GM23338 (cell line): ENCODE data around the gene EIF3F. TPM values are rescaled to one million over a fixed set of nuclear protein-coding genes. Genes with fewer than 3 reads are reported as not detected.

Source experiments
- ATAC-seq: fragments of 200-7000 bp; cut with Tn5 transposase; 3 replicates; pipeline ENCODE4 v1.9.1; 2020
- DNase-seq: peaks from one replicate; pipeline ENCODE4 v3.0.0-alpha.2; 2015; ENCODE audit warnings: low spot score
- H2AFZ ChIP-seq: fragments of 200-600 bp; sonication (generic); 2 replicates; pipeline ENCODE4 v1.8.0; 2016; ENCODE audit warnings: antibody characterized with exemption, mild to moderate bottlenecking, moderate library complexity
- H3F3A ChIP-seq: fragments of 200-600 bp; sonication (generic); replicated peaks from 2 replicates; pipeline ENCODE4 v1.8.0; 2017; ENCODE audit warnings: antibody characterized with exemption, mixed run types, low read depth
- H3K27ac ChIP-seq: fragments of 200-600 bp; sonication (generic); 2 replicates; pipeline ENCODE4 v1.6.1; 2016; ENCODE audit warnings: low read depth
- H3K27me3 ChIP-seq: fragments of 200-600 bp; sonication (generic); 2 replicates; pipeline ENCODE4 v1.8.0; 2016; ENCODE audit warnings: mild to moderate bottlenecking, mixed run types, moderate library complexity; ENCODE audit not compliant: insufficient read depth
- H3K36me3 ChIP-seq: fragments of 200-600 bp; sonication (generic); 2 replicates; pipeline ENCODE4 v1.8.0; 2016; ENCODE audit warnings: mild to moderate bottlenecking; ENCODE audit not compliant: insufficient read depth
- H3K4me1 ChIP-seq: fragments of 200-600 bp; sonication (generic); 2 replicates; pipeline ENCODE4 v1.8.0; 2016; ENCODE audit warnings: mild to moderate bottlenecking, moderate library complexity; ENCODE audit not compliant: insufficient read depth
- H3K4me2 ChIP-seq: fragments of 200-600 bp; sonication (generic); 2 replicates; pipeline ENCODE4 v1.7.1; 2017; ENCODE audit warnings: mixed run types
- H3K4me3 ChIP-seq: fragments of 200-600 bp; sonication (generic); 2 replicates; pipeline ENCODE4 v1.6.1; 2016; ENCODE audit warnings: mixed run types
- H3K79me2 ChIP-seq: fragments of 200-600 bp; sonication (generic); replicated peaks from 2 replicates; pipeline ENCODE4 v1.8.0; 2017; ENCODE audit warnings: mild to moderate bottlenecking; ENCODE audit not compliant: insufficient read depth
- H3K9me2 ChIP-seq: fragments of 200-600 bp; sonication (generic); 2 replicates; pipeline ENCODE4 v1.8.0; 2017; ENCODE audit not compliant: insufficient read depth
- H4K20me1 ChIP-seq: fragments of 200-600 bp; sonication (generic); replicated peaks from 2 replicates; pipeline ENCODE4 v1.8.0; 2017; ENCODE audit warnings: mild to moderate bottlenecking; ENCODE audit not compliant: insufficient read depth
- H3K27ac Mint-ChIP-seq: 2 replicates; pipeline ENCODE4 v1.8.0; 2020; ENCODE audit warnings: inconsistent platforms, mild to moderate bottlenecking, moderate library complexity, mixed read lengths
- H3K27me3 Mint-ChIP-seq: 3 replicates; pipeline ENCODE4 v1.8.0; 2022; ENCODE audit warnings: low read depth, mild to moderate bottlenecking, moderate library complexity, mixed read lengths, inconsistent platforms; ENCODE audit not compliant: insufficient read depth, poor library complexity
- H3K36me3 Mint-ChIP-seq: 3 replicates; pipeline ENCODE4 v1.8.0; 2021; ENCODE audit warnings: low read depth, mild to moderate bottlenecking, inconsistent platforms, moderate library complexity, mixed read lengths
- H3K4me1 Mint-ChIP-seq: 3 replicates; pipeline ENCODE4 v1.8.0; 2020; ENCODE audit warnings: mild to moderate bottlenecking, inconsistent platforms, mixed read lengths
- H3K4me3 Mint-ChIP-seq: 3 replicates; pipeline ENCODE4 v1.8.0; 2021; ENCODE audit warnings: moderate library complexity, mild to moderate bottlenecking, inconsistent platforms, mixed read lengths
- H3K9me3 Mint-ChIP-seq: 3 replicates; pipeline ENCODE4 v1.8.0; 2020; ENCODE audit warnings: moderate library complexity, mild to moderate bottlenecking, inconsistent platforms, mixed read lengths
- CREB1 ChIP-seq: fragments of 250-450 bp; sonication (Bioruptor Pico); IDR thresholded peaks from 2 replicates; pipeline ENCODE4 v1.5.0; 2020; ENCODE audit warnings: low read depth, mild to moderate bottlenecking, moderate library complexity
- CTCF ChIP-seq, 2 experiments: fragments of 200-600 bp in 1 of 2; sonication (generic) in 1 of 2; conservative IDR thresholded peaks; 2 replicates each; pipeline versions ENCODE4 v1.5.1 to v1.6.1; 2016 to 2017; ENCODE audit warnings: antibody characterized with exemption in 2 of 2, low read depth in 2 of 2, mild to moderate bottlenecking in 2 of 2, moderate library complexity in 1 of 2
- EZH2phosphoT487 ChIP-seq: fragments of 200-600 bp; sonication (generic); IDR thresholded peaks from one replicate; pipeline ENCODE4 v1.8.1; 2018; ENCODE audit warnings: antibody characterized with exemption; ENCODE audit not compliant: unreplicated experiment
- JUNB ChIP-seq: IDR thresholded peaks from one replicate; pipeline ENCODE4 v1.6.1; 2016; ENCODE audit warnings: antibody characterized with exemption; ENCODE audit not compliant: unreplicated experiment
- NANOG ChIP-seq: IDR thresholded peaks from 2 replicates; pipeline ENCODE4 v1.6.1; 2016; ENCODE audit warnings: antibody characterized with exemption, borderline replicate concordance
- POLR2AphosphoS5 ChIP-seq: IDR thresholded peaks from 2 replicates; pipeline ENCODE4 v1.6.1; 2016; ENCODE audit warnings: antibody characterized with exemption, low read depth
- STAT1 ChIP-seq: IDR thresholded peaks from one replicate; pipeline ENCODE4 v1.6.1; 2016; ENCODE audit warnings: antibody characterized with exemption; ENCODE audit not compliant: unreplicated experiment
- ZNF114 ChIP-seq: fragments of 250-450 bp; sonication (Bioruptor Pico); IDR thresholded peaks from 2 replicates; pipeline ENCODE4 v1.5.0; 2020; ENCODE audit warnings: mild to moderate bottlenecking, moderate library complexity
- ZNF331 ChIP-seq: fragments of 250-450 bp; sonication (Bioruptor Pico); IDR thresholded peaks from 2 replicates; pipeline ENCODE4 v1.5.0; 2020; ENCODE audit warnings: low read depth, mild to moderate bottlenecking, moderate library complexity
- polyA plus RNA-seq: library from polyadenylated mRNA; unstranded; fragments of >200 nt; fragmentation: Nextera tagmentation; extraction: Ambion mirVana; gene quantifications from 2 replicates; pipeline ENCODE4 v1.2.1, GENCODE V29; 2016
- total RNA-seq: library from RNA; depleted of rRNA; stranded (reverse); fragments of >200 nt; shearing (Covaris generic); gene quantifications from 2 replicates; pipeline ENCODE4 v1.2.3, GENCODE V29; 2014
- TF ChIP-seq, protein P1 (sequence below): IDR thresholded peaks from one replicate; pipeline ENCODE4 v1.6.1; 2018; ENCODE audit warnings: antibody characterized with exemption; ENCODE audit not compliant: unreplicated experiment

Gene EIF3F
- total and polyA plus RNA-seq, 2 experiments from 2014 or later = 237 to 555 TPM

GRCh38 chr11:7949934-7950333 is 37.2 kb upstream of the EIF3F start:
- H3K27ac ChIP-seq = no peak overlapping the region
- DNase-seq (no peak), ATAC-seq (no peak)
- no peak overlapping the region for H3K27ac Mint-ChIP-seq
- H4K20me1 ChIP-seq = no peaks in the 10 kb centered on the region
- no peaks in the 10 kb centered on the region for H3K4me1 ChIP-seq
- TF ChIP-seq CREB1 (CRISPR knock-in tag) (no peak), JUNB (no peak), POLR2AphosphoS5 (no peak), STAT1 (no peak), NANOG (no peak)
- TF ChIP-seq, protein P1, sequence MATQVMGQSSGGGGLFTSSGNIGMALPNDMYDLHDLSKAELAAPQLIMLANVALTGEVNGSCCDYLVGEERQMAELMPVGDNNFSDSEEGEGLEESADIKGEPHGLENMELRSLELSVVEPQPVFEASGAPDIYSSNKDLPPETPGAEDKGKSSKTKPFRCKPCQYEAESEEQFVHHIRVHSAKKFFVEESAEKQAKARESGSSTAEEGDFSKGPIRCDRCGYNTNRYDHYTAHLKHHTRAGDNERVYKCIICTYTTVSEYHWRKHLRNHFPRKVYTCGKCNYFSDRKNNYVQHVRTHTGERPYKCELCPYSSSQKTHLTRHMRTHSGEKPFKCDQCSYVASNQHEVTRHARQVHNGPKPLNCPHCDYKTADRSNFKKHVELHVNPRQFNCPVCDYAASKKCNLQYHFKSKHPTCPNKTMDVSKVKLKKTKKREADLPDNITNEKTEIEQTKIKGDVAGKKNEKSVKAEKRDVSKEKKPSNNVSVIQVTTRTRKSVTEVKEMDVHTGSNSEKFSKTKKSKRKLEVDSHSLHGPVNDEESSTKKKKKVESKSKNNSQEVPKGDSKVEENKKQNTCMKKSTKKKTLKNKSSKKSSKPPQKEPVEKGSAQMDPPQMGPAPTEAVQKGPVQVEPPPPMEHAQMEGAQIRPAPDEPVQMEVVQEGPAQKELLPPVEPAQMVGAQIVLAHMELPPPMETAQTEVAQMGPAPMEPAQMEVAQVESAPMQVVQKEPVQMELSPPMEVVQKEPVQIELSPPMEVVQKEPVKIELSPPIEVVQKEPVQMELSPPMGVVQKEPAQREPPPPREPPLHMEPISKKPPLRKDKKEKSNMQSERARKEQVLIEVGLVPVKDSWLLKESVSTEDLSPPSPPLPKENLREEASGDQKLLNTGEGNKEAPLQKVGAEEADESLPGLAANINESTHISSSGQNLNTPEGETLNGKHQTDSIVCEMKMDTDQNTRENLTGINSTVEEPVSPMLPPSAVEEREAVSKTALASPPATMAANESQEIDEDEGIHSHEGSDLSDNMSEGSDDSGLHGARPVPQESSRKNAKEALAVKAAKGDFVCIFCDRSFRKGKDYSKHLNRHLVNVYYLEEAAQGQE = no peak
- 0 out of 2 replicates have a peak, but pooled peaks cover 7% of the 10 kb centered on the region for H3K27me3 ChIP-seq
- H3K4me2 ChIP-seq = no peak overlapping the region
- H3K36me3 Mint-ChIP-seq = no peaks in the 10 kb centered on the region
- H3K4me1 Mint-ChIP-seq = no peaks in the 10 kb centered on the region
- no peaks in the 10 kb centered on the region for H3K79me2 ChIP-seq
- H2AFZ ChIP-seq = no peak overlapping the region
- H3F3A ChIP-seq = no peaks in the 10 kb centered on the region
- no peak overlapping the region for H3K4me3 ChIP-seq
- peaks cover 5% of the 10 kb centered on the region; the same call in 1 of the 2 replicates for H3K9me2 ChIP-seq
- H3K36me3 ChIP-seq = no peaks in the 10 kb centered on the region
- H3K4me3 Mint-ChIP-seq = no peak overlapping the region
- H3K27me3 Mint-ChIP-seq = no peaks in the 10 kb centered on the region
- no peaks in the 10 kb centered on the region for H3K9me3 Mint-ChIP-seq

DNA sequence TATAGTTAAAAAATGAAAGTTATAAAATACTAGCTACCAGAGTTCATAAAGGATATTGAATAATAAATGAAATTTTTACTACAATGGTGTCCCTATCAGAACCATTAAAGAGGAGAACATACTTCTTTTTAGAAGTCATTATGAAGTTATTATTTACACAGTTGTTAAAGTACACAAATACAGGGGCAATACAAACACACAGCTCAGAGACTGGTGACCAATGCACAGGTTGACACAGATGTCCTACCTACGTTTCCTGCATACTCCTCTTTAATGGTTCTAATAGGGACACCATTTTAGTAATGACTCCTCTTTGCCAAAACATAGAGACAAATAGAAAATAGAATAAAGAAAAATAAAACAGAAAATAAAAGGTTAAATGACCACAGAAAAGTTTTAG is 31.9 kb upstream of the EIF3F start:
- DNase-seq = no peak
- Mint-ChIP-seq H3K4me1 (no peaks in the 10 kb centered on the region), H3K36me3 (no peaks in the 10 kb centered on the region), H3K9me3 (no peaks in the 10 kb centered on the region), H3K27ac (no peak overlapping the region), H3K4me3 (no peak overlapping the region), H3K27me3 (no peaks in the 10 kb centered on the region)
- Histone ChIP-seq H3K27me3 (no peaks in the 10 kb centered on the region), H3K4me1 (no peaks in the 10 kb centered on the region), H2AFZ (no peak overlapping the region), H4K20me1 (no peaks in the 10 kb centered on the region), H3K9me2 (no peaks in the 10 kb centered on the region), H3K4me2 (no peak overlapping the region), H3K36me3 (no peaks in the 10 kb centered on the region; the same call in 1 of the 2 replicates), H3K79me2 (no peaks in the 10 kb centered on the region), H3F3A (no peaks in the 10 kb centered on the region), H3K4me3 (no peak overlapping the region), H3K27ac (no peak overlapping the region)
- no peak for ATAC-seq
- no peak for TF ChIP-seq NANOG
- no peak for TF ChIP-seq POLR2AphosphoS5
- no peak for TF ChIP-seq CTCF (conservative IDR thresholded peaks at IDR 0.05; ENCODE audit: low read depth in 2 of 2)
- TF ChIP-seq EZH2phosphoT487 = no peak
- no peak for TF ChIP-seq STAT1
- TF ChIP-seq ZNF114 = no peak
- TF ChIP-seq CREB1 (CRISPR knock-in tag) = no peak
- TF ChIP-seq ZNF331 (CRISPR knock-in tag) = no peak
